Natural killer cell (primary cell): ENCODE results near the gene MCM10. TPM values are rescaled to one million over a fixed set of nuclear protein-coding genes. Genes with fewer than 3 reads are reported as not detected.
A peak's percentile ranks its signal among the peaks of the same experiment; 100 is the strongest.
"Not testable (repeated sequence)": the region's sequence is repeated elsewhere in the genome, so short reads cannot be mapped to it uniquely, and the experiment has no call there.

Source experiments
- ATAC-seq, 3 donors: fragments of 150-1000 bp in 2 of 3; fragments of 200-7000 bp in 1 of 3; cut with Tn5 transposase; 1 replicate in 1 of 3; 2 replicates in 2 of 3; pipeline ENCODE4 v1.10.0; 2021; ENCODE audit warnings: mild to moderate bottlenecking in 2 of 3, moderate library complexity in 2 of 3
- DNase-seq, 2 donors: peaks; one replicate each; pipeline versions ENCODE4 v3.0.0 to v3.0.0-alpha.2; 2013 to 2021; ENCODE audit warnings: mixed read lengths in 1 of 2
- H3K27ac ChIP-seq: one replicate; pipeline ENCODE4 v1.5.1; 2013; ENCODE audit warnings: mild to moderate bottlenecking, low read length
- H3K27me3 ChIP-seq: one replicate; pipeline ENCODE4 v1.6.1; 2013; ENCODE audit warnings: low read length; ENCODE audit not compliant: control insufficient read depth, insufficient read depth
- H3K36me3 ChIP-seq: one replicate; pipeline ENCODE4 v1.6.1; 2013; ENCODE audit warnings: low read length; ENCODE audit not compliant: control insufficient read depth, insufficient read depth
- H3K4me1 ChIP-seq: one replicate; pipeline ENCODE4 v1.6.1; 2013; ENCODE audit warnings: low read length; ENCODE audit not compliant: control insufficient read depth, insufficient read depth
- H3K4me3 ChIP-seq: one replicate; pipeline ENCODE4 v1.5.1; 2013; ENCODE audit warnings: low read length
- H3K9me3 ChIP-seq: one replicate; pipeline ENCODE4 v1.6.1; 2013; ENCODE audit warnings: low read length; ENCODE audit not compliant: control insufficient read depth, insufficient read depth
- H3K27ac Mint-ChIP-seq, 2 donors: one replicate each; pipeline ENCODE4 v1.8.0; 2022; ENCODE audit warnings: mild to moderate bottlenecking in 2 of 2, mixed read lengths in 2 of 2, moderate library complexity in 1 of 2
- H3K27me3 Mint-ChIP-seq, 2 donors: one replicate each; pipeline ENCODE4 v1.8.0; 2022; ENCODE audit warnings: low read depth in 2 of 2, mixed read lengths in 2 of 2
- H3K36me3 Mint-ChIP-seq: one replicate; pipeline ENCODE4 v1.8.0; 2022; ENCODE audit warnings: mixed read lengths
- H3K4me1 Mint-ChIP-seq, 2 donors: one replicate each; pipeline ENCODE4 v1.8.0; 2022; ENCODE audit warnings: mixed read lengths in 2 of 2
- H3K4me3 Mint-ChIP-seq: one replicate; pipeline ENCODE4 v1.8.0; 2022; ENCODE audit warnings: mild to moderate bottlenecking, moderate library complexity, mixed read lengths
- H3K9me3 Mint-ChIP-seq, 2 donors: one replicate each; pipeline ENCODE4 v1.8.0; 2022; ENCODE audit warnings: mixed read lengths in 2 of 2
- WGBS: methylation state at CpG from one replicate; pipeline ENCODE4 v1.1.7; 2013; ENCODE audit warnings: missing lambda C conversion rate; ENCODE audit not compliant: insufficient coverage; 5-methylcytosine and 5-hydroxymethylcytosine counted together
- intact Hi-C: fragments of 100-400 bp; cut with micrococcal nuclease; formaldehyde crosslinking; loops from one replicate; pipeline ENCODE4 v1.14.2; 2022
- total RNA-seq, 4 donors: library from RNA; stranded (reverse); fragments of 120-200 nt in 1 of 4; gene quantifications; one replicate each; pipeline versions ENCODE4 v1.2.3 to v1.2.4, GENCODE V29; 2013 to 2022
- TF ChIP-seq, protein P1 (sequence below): fragments of 200-600 bp; IDR thresholded peaks from one replicate; pipeline ENCODE4 v1.8.0; 2022; ENCODE audit warnings: antibody characterized with exemption

Gene MCM10
- total RNA-seq, 3 donors from 2014 or later (not counting 1 experiment from before 2014, with no cell fraction given) = 0.73 to 2.9 (median 1.3) TPM

- DNase-seq (no peak), ATAC-seq (no peak)
- intact Hi-C loops = no loop called here
- H3K4me1 Mint-ChIP-seq = no peaks in the 10 kb centered on the region
- no peaks in the 10 kb centered on the region for H3K27me3 ChIP-seq
- H3K4me1 ChIP-seq = no peaks in the 10 kb centered on the region
- no peaks in the 10 kb centered on the region for H3K27me3 Mint-ChIP-seq
- no peaks in the 10 kb centered on the region for H3K36me3 ChIP-seq
- TF ChIP-seq, protein P1, sequence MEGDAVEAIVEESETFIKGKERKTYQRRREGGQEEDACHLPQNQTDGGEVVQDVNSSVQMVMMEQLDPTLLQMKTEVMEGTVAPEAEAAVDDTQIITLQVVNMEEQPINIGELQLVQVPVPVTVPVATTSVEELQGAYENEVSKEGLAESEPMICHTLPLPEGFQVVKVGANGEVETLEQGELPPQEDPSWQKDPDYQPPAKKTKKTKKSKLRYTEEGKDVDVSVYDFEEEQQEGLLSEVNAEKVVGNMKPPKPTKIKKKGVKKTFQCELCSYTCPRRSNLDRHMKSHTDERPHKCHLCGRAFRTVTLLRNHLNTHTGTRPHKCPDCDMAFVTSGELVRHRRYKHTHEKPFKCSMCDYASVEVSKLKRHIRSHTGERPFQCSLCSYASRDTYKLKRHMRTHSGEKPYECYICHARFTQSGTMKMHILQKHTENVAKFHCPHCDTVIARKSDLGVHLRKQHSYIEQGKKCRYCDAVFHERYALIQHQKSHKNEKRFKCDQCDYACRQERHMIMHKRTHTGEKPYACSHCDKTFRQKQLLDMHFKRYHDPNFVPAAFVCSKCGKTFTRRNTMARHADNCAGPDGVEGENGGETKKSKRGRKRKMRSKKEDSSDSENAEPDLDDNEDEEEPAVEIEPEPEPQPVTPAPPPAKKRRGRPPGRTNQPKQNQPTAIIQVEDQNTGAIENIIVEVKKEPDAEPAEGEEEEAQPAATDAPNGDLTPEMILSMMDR = no peak
- H3K4me3 ChIP-seq = no peak overlapping the region
- no peaks in the 10 kb centered on the region for H3K9me3 ChIP-seq
- peaks cover 3 to 6% of the 10 kb centered on the region in 2 donors for H3K9me3 Mint-ChIP-seq
- H3K27ac Mint-ChIP-seq = no peak overlapping the region
- no peak overlapping the region for H3K27ac ChIP-seq
- H3K4me3 Mint-ChIP-seq = no peak overlapping the region
- H3K36me3 Mint-ChIP-seq = peaks cover 15% of the 10 kb centered on the region
These were observed 14.2 kb upstream of the MCM10 start for GRCh38 chr10:13147161-13147560.

DNA sequence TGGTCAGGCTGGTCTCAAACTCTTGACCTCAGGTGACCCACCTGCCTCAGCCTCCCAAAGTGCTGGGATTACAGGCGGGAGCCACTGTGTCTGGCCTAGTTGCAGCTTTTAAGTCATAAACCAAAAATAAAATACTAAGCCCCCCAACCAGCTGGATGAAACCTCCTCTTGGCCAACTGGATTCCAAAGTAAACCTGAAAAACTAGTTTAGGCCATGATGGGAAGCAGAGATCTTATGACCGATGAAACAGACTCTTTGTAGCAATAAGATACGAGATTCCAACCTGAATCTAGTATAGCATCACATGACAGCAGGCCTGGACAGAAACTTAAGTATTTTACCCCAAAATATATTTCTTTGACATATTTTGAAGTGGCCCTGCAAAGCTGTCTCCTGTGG, 9.1 kb upstream of the MCM10 start:
- Histone ChIP-seq H3K27me3 (no peaks in the 10 kb centered on the region), H3K4me3 (no peak overlapping the region), H3K4me1 (no peaks in the 10 kb centered on the region), H3K36me3 (no peaks in the 10 kb centered on the region), H3K27ac (no peak overlapping the region), H3K9me3 (no peaks in the 10 kb centered on the region)
- Mint-ChIP-seq H3K27me3 (no peaks in the 10 kb centered on the region), H3K4me1 (no peaks in the 10 kb centered on the region), H3K36me3 (no peaks in the 10 kb centered on the region), H3K27ac (no peak overlapping the region), H3K9me3 (no peaks in the 10 kb centered on the region), H3K4me3 (no peak overlapping the region)
- intact Hi-C loops = no loop called here
- 98% methylated on average over 3 of the region's 3 CpGs for WGBS
- no peak for DNase-seq
- no peak for ATAC-seq
- TF ChIP-seq, protein P1 = no peak

- H3K9me3 ChIP-seq, H3K27me3 ChIP-seq, H3K4me1 ChIP-seq, H3K27me3 Mint-ChIP-seq, H3K4me3 ChIP-seq, H3K36me3 Mint-ChIP-seq, DNase-seq, H3K4me3 Mint-ChIP-seq, intact Hi-C loops, H3K36me3 ChIP-seq, H3K27ac Mint-ChIP-seq, H3K27ac ChIP-seq, ATAC-seq, H3K9me3 Mint-ChIP-seq: not testable (repeated sequence)
- 100% methylated on average over 3 of the region's 4 CpGs for WGBS
- H3K4me1 Mint-ChIP-seq = peaks cover 5 to 12% of the 10 kb centered on the region in 2 donors
These were observed 5.5 kb upstream of the MCM10 start for GRCh38 chr10:13155860-13156259.

- TF ChIP-seq, protein P1 = no peak
- peak overlapping the region; percentile 11 to 55 for H3K27ac Mint-ChIP-seq
- DNase-seq = peak in 1 of 2 donors; percentile 17
- Histone ChIP-seq H3K4me1 (peaks cover 9% of the 10 kb centered on the region), H3K36me3 (no peaks in the 10 kb centered on the region), H3K27ac (peak overlapping the region; percentile 31), H3K9me3 (no peaks in the 10 kb centered on the region), H3K4me3 (peak overlapping the region; percentile 31), H3K27me3 (no peaks in the 10 kb centered on the region)
- ATAC-seq = no peak
- 61% methylated on average over 32 of the region's 32 CpGs for WGBS
- peak overlapping the region; percentile 77 for H3K4me3 Mint-ChIP-seq
- peaks cover 21 to 27% of the 10 kb centered on the region in 2 donors for H3K4me1 Mint-ChIP-seq
- no peaks in the 10 kb centered on the region for H3K9me3 Mint-ChIP-seq
- no peaks in the 10 kb centered on the region for H3K27me3 Mint-ChIP-seq
- H3K36me3 Mint-ChIP-seq = no peaks in the 10 kb centered on the region
- intact Hi-C loops = no loop called here
These were observed 3.0 kb upstream of the MCM10 start for GRCh38 chr10:13158401-13158800.
